Measurements from ENCODE around the gene FGF14.

GRCh38 chr13:102367836-102368235, 34.0 kb downstream of the FGF14 start:
- TF ChIP-seq POLR2A (IDR thresholded peaks at IDR 0.05; ENCODE audit: low read depth, low read length) (no peak), POLR2AphosphoS5 (IDR thresholded peaks at IDR 0.05; ENCODE audit: low read depth, low read length) (no peak), TAF1 (IDR thresholded peaks at IDR 0.05; ENCODE audit: borderline replicate concordance, low read depth, low read length) (no peak)
